DOHH2 (cell line): ENCODE results near the gene ANXA3.

Experiments
- H3F3A ChIP-seq: fragments of 200-600 bp; sonication (generic), shearing (Covaris generic); 2 replicates; pipeline ENCODE4 v1.6.0; 2016; ENCODE audit warnings: antibody characterized with exemption, mild to moderate bottlenecking; ENCODE audit not compliant: control insufficient read depth, insufficient read depth
- H3K27ac ChIP-seq: fragments of 200-600 bp; sonication (generic); 2 replicates; pipeline ENCODE4 v1.5.1; 2014; ENCODE audit warnings: low read depth, mild to moderate bottlenecking, low read length, moderate library complexity
- H3K27me3 ChIP-seq: fragments of 200-600 bp; sonication (generic); 2 replicates; pipeline ENCODE4 v1.6.1; 2014; ENCODE audit warnings: mild to moderate bottlenecking, low read length, mixed read lengths; ENCODE audit not compliant: control insufficient read depth
- H3K36me3 ChIP-seq: fragments of 200-600 bp; sonication (generic); 2 replicates; pipeline ENCODE4 v1.6.1; 2014; ENCODE audit warnings: mild to moderate bottlenecking, low read length, moderate library complexity, mixed read lengths; ENCODE audit not compliant: control insufficient read depth
- H3K4me1 ChIP-seq: fragments of 200-600 bp; sonication (generic); 2 replicates; pipeline ENCODE4 v1.6.1; 2014; ENCODE audit warnings: mild to moderate bottlenecking, low read length, mixed read lengths; ENCODE audit not compliant: control insufficient read depth
- H3K4me2 ChIP-seq: fragments of 200-600 bp; sonication (generic); 2 replicates; pipeline ENCODE4 v1.6.0; 2014; ENCODE audit warnings: mild to moderate bottlenecking, low read length, moderate library complexity
- H3K4me3 ChIP-seq: fragments of 200-600 bp; sonication (generic); 2 replicates; pipeline ENCODE4 v1.5.1; 2014; ENCODE audit warnings: mild to moderate bottlenecking, low read length, mixed read lengths
- H3K79me2 ChIP-seq: fragments of 200-600 bp; sonication (generic); 2 replicates; pipeline ENCODE4 v1.6.1; 2014; ENCODE audit warnings: mild to moderate bottlenecking, low read length, mixed read lengths; ENCODE audit not compliant: control insufficient read depth
- H3K9me2 ChIP-seq: fragments of 200-600 bp; sonication (generic); replicated peaks from 2 replicates; pipeline ENCODE4 v1.6.1; 2014; ENCODE audit warnings: mild to moderate bottlenecking, low read length, mixed read lengths; ENCODE audit not compliant: control insufficient read depth
- H3K9me3 ChIP-seq: fragments of 200-600 bp; sonication (generic); 2 replicates; pipeline ENCODE4 v1.6.1; 2014; ENCODE audit warnings: antibody characterized with exemption, low read length, mixed read lengths; ENCODE audit not compliant: control insufficient read depth, insufficient read depth
- H4K20me1 ChIP-seq: fragments of 200-600 bp; sonication (generic); 2 replicates; pipeline ENCODE4 v1.6.0; 2014; ENCODE audit warnings: low read depth, mild to moderate bottlenecking, antibody characterized with exemption, low read length, moderate library complexity; ENCODE audit not compliant: control insufficient read depth, insufficient read depth
- CTCF ChIP-seq: fragments of 200-600 bp; sonication (generic); IDR thresholded peaks from one replicate; pipeline ENCODE4 v1.5.1; 2014; ENCODE audit warnings: antibody characterized with exemption, mild to moderate bottlenecking, low read depth, low read length; ENCODE audit not compliant: poor library complexity, severe bottlenecking
- EZH2phosphoT487 ChIP-seq: fragments of 200-600 bp; sonication (generic); IDR thresholded peaks from 2 replicates; pipeline ENCODE4 v1.6.1; 2017; ENCODE audit warnings: borderline replicate concordance, mild to moderate bottlenecking, antibody characterized with exemption, low read length, moderate library complexity, mixed read lengths

ANXA3 gene

GRCh38 chr4:78562687-78563086 is 11.1 kb downstream of the ANXA3 start:
- no peak overlapping the region for H3K27ac ChIP-seq
- H3K27me3 ChIP-seq, result peaks cover 7% of the 10 kb centered on the region
- no peaks in the 10 kb centered on the region for H3K79me2 ChIP-seq
- TF ChIP-seq CTCF (no peak), EZH2phosphoT487 (no peak)
- H3K9me3 ChIP-seq, result no peaks in the 10 kb centered on the region
- H3K36me3 ChIP-seq, result no peaks in the 10 kb centered on the region
- no peaks in the 10 kb centered on the region for H3K9me2 ChIP-seq
- H3K4me1 ChIP-seq, result no peaks in the 10 kb centered on the region
- no peaks in the 10 kb centered on the region for H3F3A ChIP-seq
- H4K20me1 ChIP-seq, result no peaks in the 10 kb centered on the region
- no peak overlapping the region for H3K4me2 ChIP-seq
- H3K4me3 ChIP-seq, result no peak overlapping the region

- no peak overlapping the region for H3K4me3 ChIP-seq
- no peaks in the 10 kb centered on the region for H3K79me2 ChIP-seq
- no peaks in the 10 kb centered on the region for H3K36me3 ChIP-seq
- no peaks in the 10 kb centered on the region for H3K9me3 ChIP-seq
- H3K27ac ChIP-seq, result no peak overlapping the region
- TF ChIP-seq CTCF (no peak), EZH2phosphoT487 (no peak)
- H4K20me1 ChIP-seq, result no peaks in the 10 kb centered on the region
- H3K9me2 ChIP-seq, result no peaks in the 10 kb centered on the region
- no peaks in the 10 kb centered on the region for H3F3A ChIP-seq
- H3K4me2 ChIP-seq, result no peak overlapping the region
- no peaks in the 10 kb centered on the region for H3K4me1 ChIP-seq
- H3K27me3 ChIP-seq, result no peaks in the 10 kb centered on the region
Measured at GRCh38 chr4:78565971-78566372, 14.4 kb downstream of the ANXA3 start.

GRCh38 chr4:78566834-78567499 is 15.4 kb downstream of the ANXA3 start:
- no peaks in the 10 kb centered on the region for H3K9me2 ChIP-seq
- TF ChIP-seq CTCF, result no peak
- TF ChIP-seq EZH2phosphoT487, result no peak
- H3K4me3 ChIP-seq, result no peak overlapping the region
- H3K4me2 ChIP-seq, result no peak overlapping the region
- H3K4me1 ChIP-seq, result no peaks in the 10 kb centered on the region
- no peaks in the 10 kb centered on the region for H4K20me1 ChIP-seq
- H3K36me3 ChIP-seq, result no peaks in the 10 kb centered on the region
- H3K27ac ChIP-seq, result no peak overlapping the region
- H3F3A ChIP-seq, result no peaks in the 10 kb centered on the region
- peaks cover 2% of the 10 kb centered on the region for H3K27me3 ChIP-seq
- no peaks in the 10 kb centered on the region for H3K9me3 ChIP-seq
- no peaks in the 10 kb centered on the region for H3K79me2 ChIP-seq
